OCI-M2 (cell line): ENCODE measurements around the gene TTLL5.

Experiments
- DNase-seq: peaks from one replicate; lab custom pipeline; 2025; ENCODE audit not compliant: unreplicated experiment; lab: John Stamatoyannopoulos, UW

TTLL5 gene

DNA sequence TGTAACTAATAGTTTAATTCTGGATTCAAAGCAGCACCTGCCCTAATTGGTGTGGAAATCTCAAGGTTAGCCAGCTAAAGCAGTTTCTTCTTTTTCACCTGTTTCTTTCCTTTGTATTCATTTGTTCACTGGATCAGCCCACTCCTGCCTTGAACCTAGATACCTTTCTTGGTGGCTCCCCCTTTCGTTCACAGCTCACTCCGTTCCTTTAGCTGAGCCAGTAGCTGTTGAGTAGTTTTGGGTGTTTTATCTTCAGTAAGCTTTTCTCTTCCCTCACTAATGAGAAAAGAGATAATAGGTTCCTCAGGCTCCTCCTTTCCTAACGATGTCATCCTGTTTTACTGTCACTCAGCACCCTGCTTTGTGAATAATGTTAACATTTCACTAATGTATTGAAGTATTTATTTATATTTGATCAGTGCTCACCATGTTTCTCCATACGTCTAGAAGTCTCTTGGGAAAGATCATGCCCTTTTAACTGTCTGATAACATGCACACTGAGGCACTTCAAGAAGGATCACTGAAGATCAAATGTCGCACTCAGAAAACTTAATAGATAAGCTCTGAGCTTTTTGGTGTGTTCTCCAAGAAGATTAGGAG is 199.6 kb downstream of the TTLL5 start:
- DNase-seq, result no peak

- no peak for DNase-seq
Measured at GRCh38 chr14:75861161-75861621, 200.1 kb downstream of the TTLL5 start.

- DNase-seq, result no peak
Measured at GRCh38 chr14:75863221-75863620, 202.2 kb downstream of the TTLL5 start.

DNA sequence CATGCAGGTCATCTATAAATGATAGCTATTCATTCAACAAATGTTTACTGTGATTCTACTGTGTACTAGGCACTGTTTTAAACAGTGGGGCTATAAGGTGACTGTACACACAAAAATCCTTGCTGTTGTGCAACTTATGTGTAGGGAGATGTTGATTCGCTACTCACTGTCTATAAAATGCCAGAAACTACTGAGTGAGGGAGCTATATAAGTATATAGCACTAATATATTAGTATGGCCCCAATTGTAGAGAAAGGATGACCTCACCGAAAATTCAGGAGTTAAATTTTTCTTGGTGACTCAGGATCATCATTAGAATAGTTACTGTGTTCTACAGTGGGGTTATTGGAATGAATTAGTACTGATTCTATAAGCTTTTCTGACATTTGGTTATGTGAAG is 203.3 kb downstream of the TTLL5 start:
- no peak for DNase-seq

- DNase-seq, result no peak
Measured at GRCh38 chr14:75865531-75865930, 204.5 kb downstream of the TTLL5 start.

- DNase-seq, result no peak
Measured at GRCh38 chr14:75866970-75867369, 205.9 kb downstream of the TTLL5 start.

GRCh38 chr14:75871181-75871880 is 210.3 kb downstream of the TTLL5 start:
- no peak for DNase-seq

DNA sequence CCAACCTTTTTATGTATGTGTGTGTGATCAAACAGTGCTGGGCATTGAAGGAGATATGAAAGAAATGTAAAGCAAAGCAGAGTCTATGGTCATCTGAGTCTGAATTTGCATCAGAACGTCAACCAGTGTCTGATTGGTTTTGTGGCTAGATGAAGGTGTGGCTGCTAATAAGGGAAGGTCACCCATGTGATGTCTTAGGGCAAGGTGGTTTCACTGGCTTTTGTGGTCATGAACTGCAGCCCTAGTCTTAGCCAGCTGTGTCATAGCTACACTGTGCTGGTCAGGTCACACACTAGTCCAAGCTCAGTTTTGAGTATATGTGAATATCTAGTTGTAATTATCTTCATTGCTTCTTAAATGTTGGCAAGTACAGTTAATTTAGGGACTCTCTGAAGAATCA is 214.9 kb downstream of the TTLL5 start:
- DNase-seq, result no peak

DNA sequence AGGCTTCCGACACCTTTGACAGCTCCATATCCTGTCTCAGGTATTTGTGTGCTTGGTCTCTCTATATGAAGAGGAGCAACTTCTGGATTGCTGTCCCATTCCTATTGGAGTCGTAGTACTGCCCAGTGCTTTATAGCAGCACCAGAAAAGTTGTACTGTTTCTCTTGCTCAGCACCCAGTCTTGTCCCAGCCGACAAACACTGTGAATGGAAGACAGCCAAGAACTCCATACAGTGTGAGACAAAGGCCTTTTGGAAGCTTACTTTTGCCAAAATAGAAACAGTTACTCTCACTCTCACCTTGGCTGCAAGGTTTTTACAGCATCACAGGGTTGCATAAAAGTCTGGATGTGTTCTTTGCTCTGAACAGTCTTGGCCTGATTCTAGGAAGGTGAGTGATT is 215.5 kb downstream of the TTLL5 start:
- no peak for DNase-seq

- no peak for DNase-seq
Measured at GRCh38 chr14:75877292-75877691, 216.2 kb downstream of the TTLL5 start.

DNA sequence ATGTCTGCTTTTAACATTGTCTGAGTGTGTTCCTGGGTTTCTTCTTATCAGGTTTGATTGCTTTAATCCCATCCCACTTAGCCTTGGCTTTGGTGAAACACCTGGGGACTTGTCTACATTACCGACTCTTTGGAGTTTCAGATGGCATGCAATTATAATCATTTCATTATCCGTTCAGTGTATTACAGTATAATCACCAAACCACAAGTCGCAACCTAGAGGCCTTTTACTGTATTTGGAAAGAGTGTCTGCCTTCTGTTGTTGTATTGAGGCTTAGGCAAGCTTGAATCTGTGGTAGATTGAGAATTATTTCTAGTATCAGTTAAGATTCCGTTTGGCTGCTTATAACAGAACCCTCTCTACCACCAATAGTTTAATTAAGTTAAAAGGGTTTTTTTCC is 216.8 kb downstream of the TTLL5 start:
- no peak for DNase-seq

- no peak for DNase-seq
Measured at GRCh38 chr14:75879031-75879430, 218.0 kb downstream of the TTLL5 start.

- no peak for DNase-seq
Measured at GRCh38 chr14:75880512-75880911, 219.5 kb downstream of the TTLL5 start.

GRCh38 chr14:75881994-75882393 is 220.9 kb downstream of the TTLL5 start:
- no peak for DNase-seq

- no peak for DNase-seq
Measured at GRCh38 chr14:75884198-75884611, 223.2 kb downstream of the TTLL5 start.

DNA sequence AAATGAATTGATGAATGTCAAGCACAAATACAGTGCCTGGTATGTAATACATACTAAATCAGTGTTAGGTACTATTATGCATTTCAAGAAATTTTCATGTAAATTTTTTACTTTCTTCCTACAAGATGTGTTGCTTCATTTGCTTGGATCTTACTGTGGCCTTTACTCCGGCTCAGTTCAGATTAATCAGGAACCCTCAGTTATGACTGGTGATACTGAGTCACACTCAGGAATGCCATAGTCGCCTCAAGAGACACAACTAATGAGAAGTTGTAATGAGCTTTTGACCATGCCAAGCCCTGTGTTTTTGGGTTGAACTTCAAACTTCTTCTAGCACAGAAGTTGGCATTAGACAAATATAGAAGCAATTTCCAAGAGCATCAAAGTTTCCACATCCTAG is 224.8 kb downstream of the TTLL5 start:
- no peak for DNase-seq

DNA sequence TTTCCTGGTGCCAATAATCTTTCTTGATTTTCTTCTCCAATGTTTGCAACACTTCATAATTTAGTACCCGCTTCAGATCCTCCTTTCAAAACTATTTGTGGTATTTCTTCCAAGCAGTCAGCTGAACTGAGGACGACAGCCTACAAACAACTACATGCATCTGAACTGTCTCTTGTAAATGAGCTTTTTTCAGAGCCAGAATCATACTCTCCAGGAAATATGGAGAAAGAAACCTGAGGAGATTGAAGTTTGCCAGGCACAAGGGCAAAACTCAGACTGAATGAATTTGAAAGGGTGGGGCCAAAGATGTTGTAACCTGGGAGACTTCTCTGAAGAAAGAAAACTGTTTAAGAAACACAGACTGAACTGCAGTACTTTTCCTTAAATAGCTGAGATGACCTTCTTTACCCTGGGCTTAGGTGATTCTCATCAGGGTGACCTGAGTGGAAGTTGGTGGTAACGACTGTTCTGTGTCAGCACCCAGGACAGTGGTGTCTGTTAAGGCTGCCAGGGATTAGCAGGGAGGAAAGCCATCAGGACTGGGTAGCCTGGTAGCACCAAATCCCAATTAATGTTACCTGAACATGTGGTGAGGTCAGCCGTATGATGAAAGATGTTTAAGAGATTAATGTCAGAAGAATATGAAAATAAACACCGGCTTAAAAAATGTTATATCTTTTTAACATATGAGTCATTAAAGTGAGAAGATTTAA is 225.7 kb downstream of the TTLL5 start:
- DNase-seq, result no peak

DNA sequence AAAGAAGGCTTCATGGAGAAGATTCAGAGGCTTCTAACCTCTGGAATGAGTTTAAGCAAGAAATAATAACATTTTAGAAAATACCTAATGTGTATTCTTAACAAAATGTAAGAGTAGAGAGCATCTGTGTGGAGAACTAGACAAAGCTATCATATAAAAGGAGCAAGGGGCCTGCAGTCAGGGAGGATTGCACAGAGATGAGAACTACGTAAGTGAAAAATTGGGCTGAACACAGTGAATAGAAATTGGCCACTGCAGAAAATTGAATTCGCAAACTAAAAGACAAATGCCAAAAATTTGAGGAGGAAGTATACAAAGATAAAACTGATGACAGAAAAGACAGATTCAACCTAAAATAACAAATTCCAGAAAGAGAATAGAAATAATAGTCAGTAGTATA is 227.9 kb downstream of the TTLL5 start:
- no peak for DNase-seq

GRCh38 chr14:75896341-75896740 is 235.3 kb downstream of the TTLL5 start:
- no peak for DNase-seq

DNA sequence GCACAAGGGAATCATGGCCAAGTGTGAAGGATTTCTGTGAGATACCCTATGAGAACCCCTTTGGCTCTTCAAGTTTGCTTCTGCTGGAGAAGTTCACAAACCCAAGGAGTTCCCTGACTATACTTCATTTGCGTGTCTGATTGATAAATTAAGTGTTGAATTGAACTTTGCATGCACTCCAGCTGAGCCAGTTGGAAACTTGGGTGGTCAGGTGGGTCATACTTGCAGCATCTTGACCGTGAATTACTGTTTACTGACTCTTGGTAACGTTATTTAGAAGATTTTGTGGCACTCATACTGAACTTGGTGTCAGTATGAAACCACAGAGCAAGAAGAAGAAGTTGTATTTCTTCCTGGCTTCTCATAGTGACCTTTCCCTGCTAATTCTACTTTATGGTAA is 243.3 kb downstream of the TTLL5 start:
- DNase-seq, result no peak

- peak; percentile 43 for DNase-seq
Measured at GRCh38 chr14:75905147-75905904, 244.3 kb downstream of the TTLL5 start.

GRCh38 chr14:75906228-75906627 is 245.2 kb downstream of the TTLL5 start:
- no peak for DNase-seq
